ENCODE measurements around the gene CD79B. TPM values are rescaled to one million over a fixed set of nuclear protein-coding genes. Genes with fewer than 3 reads are reported as not detected.
A peak's percentile ranks its signal among the peaks of the same experiment; 100 is the strongest.

CD79B gene
- not detected for polyA plus RNA-seq (2013, experiment 1 of 2; ENCODE audit: insufficient read length)
- not detected for polyA plus RNA-seq (2013, experiment 2 of 2; ENCODE audit: insufficient read length)

DNA sequence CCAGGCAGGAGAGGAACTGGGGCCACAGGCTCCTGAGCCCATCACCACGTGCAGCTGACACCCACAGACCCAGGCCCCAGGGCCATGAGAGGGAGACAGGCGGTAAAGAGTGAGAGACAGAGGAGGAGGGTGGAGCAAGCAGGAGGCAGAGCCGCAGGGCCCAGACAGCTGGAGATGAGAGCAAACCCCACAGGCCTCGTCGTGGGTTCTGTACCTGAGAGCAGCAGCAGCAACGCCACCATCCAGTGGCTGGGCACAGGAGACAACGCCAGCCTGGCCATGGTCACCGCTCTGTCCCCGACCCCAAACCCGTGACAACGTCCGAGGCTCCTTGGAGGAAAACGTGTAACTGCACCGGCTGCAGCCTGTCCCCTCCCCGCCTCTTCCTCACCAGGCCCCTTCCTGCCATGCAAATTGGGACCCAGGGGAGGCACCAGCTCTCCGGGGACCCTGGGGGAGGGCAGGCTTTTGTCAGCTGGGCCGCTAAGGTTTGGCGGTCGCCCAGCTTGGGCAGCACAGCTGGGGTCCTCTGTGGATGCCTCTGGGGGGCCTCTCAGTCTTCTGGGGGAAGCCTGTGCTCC lies at the start of gene CD79B:
Gene CD79B, minus strand, starts transcription at position 351 of the 581 bp plus-strand sequence. Its CDS starts 70 bp downstream, at position 281.
- no peak for DNase-seq

DNA sequence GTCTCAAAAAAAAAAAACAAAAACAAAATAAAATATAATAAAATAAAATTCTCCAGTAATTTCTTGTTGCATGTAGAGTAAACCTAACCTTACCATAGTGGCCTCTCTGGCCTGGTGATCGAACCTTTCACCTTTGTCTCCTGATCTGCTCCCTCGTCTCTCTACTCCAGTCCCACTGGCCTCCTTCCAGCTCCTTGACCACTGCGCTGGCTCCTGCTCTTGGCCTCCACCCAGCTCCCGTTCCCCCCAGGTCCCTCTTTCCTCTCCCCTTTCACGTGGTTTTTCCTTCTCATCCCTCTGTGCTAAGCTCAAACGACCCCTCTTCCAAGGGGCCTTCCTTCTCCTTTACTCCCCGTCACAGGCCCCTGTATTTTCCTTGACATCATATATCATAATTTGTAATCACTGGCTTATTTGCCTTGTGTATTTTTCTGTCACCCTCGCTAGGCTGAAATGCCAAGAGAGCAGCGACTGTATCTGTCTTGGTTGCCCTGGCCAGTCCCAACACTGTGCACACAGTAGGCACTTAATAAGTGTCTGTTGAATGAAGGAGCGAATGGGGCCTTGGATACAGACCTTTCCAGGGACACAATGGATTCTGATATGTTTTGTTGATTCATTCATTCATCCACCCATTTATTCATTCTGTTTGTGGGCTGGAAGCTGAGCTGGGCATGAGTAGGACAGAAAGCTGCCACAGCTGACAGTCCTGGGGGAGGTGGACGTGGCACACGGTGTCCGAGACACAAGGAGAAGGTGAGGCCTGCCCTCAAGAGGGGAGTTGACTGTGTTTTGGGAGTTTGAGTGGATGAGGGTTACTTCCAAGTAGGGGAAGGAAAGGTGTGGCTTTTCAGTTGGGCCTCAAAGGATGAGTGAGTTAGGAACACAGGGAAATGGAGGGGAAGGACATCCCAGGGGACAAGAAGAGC lies 46.4 kb upstream of the CD79B start:
- DNase-seq: no peak

DNA sequence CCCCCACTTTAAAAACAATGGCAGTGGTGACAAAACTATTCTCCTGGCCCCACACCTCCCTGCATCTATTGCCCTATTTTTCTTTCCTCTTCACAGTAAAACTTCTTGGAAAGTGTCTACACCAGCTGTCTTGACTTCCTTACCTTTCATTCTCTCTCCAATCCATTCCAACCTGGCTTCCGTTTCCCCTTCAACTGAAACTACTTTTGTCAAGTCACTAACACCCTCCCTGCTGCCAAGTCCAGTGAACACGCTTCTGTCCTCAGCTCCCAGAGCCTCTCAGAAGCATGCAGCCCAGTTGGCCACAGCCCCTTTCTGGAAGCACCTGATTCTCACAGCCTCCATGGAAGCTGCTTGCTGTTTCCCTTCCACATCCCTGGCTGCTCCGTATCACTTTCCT lies 44.6 kb upstream of the CD79B start:
- DNase-seq: no peak

DNA sequence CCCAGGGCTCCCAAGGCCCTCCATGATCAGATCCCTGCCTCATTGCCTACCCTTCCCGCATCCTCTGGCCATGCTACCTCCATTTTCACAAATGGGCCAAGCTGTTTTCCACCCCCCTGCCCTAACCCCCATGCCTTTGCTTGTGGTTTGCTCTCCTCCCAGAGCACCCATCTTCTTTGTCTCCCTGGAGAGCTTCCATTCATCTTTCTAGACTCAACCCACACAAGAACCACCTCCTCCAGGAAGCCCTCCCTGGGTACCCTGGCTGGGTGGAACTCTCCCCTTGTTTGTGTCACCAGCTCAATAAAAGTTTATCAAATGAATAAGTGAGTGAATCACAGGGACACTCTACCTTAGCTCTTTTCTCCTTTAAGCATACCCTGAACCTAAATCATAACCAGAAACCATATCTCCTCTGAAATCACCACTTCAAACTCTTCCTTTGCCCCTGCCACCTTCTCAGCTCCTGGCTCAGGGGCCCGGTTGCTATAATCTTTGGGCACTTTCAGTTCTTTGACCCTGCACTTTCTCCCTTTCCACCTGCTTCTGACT lies 43.5 kb upstream of the CD79B start:
- no peak for DNase-seq

DNA sequence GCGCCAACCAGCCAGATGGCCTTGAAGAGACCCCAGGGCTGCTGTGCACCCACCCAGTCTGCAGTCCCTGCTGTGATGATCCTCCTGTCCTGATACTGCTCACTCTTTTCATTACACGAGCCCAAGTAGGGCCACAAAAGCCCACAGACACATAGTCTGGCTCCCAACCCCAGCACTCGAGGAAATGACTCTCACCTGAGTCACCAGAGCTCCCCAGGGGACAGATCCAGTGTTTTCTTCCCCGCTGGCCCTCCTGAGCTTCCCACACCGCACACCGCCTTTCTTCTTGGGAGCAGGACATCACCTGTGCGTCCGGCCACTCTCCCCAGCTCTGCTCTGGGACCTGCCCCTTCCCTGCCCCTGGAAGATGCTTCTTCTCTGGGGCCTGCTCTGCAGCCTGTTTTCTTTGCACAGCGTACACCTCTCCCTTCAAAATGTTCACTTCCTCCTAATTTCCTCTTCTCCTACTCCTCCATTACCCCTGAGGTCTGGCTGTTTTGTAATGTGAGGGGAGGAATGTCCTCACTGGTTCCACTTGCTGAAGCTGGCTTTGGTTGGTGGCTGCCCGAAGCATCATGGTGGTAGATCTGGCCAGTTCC lies 42.6 kb upstream of the CD79B start:
- peak; percentile 75 for DNase-seq

DNA sequence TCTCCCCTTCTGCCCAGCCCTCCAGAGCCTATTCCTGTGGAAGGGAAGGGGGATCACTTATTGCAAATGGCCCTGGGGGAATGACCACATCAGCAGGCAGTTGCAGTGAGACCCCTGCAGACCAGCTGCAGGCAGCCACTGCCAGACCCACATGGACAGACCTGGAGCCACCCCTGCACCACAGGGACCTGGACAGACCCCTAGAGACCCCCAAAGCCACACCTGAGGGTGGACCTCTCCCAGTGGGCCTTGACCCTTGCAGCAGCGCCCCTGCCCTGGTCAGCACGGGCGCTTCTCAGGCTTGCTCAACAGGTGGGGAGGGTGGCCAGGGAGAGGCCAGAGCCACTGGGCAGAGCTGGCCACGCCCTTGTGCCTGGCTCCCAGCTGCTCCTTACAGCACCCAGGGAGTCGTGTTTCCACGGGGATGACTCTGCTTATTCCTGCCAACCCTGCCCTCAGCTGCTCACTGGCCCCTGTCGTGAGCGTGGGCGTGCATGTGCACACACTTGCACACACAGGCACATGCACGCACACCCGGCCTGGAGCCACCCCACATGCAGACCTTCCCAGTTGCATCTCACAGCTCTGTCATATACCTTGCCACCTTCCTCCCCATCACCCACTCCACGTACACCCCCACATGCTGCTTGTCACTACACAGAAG lies 41.9 kb upstream of the CD79B start:
- DNase-seq: no peak

DNA sequence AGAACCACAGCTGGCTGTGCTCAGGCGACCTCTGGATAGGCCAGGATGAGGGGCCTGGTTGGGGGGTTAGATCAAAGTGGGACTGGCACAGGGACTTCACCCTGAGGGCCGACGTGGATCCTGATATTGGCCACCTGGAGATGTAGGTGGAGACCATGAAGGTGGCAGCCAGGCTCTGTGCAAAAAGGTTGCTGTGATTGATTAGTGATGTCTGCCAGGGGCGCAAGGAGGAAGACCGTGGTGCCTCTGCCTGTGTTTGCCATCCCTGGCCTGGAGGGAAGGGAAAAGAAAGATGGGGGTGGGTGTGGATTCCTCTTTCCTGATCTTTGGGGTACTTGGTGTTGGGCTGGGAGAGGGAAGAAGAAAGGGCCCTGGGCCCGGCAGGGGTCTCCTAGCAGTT lies 41.1 kb upstream of the CD79B start:
- DNase-seq: no peak

DNA sequence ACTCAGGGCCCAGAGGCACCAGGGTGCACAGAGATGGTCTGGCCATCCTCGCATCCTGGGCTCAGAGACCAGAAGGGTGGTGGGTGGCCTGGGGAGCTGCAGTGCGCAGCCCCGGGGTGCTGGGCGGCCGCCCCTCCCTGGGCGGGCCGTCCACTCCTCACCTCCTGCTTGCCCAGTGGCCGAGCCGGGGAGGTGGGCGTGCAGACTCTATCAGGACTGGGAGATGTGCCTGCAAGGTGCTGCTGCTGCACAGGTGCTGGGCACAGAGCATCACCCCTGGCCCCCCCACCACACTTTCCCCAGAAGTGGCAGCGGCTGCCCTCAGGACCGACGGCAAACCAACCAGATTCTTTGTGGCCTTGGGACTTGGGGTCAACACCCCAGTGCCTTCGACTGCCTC lies 40.7 kb upstream of the CD79B start, which contains the start of gene SCN4A:
Gene SCN4A, minus strand, starts transcription at position 123 of the 400 bp plus-strand sequence. Its CDS starts 77 bp downstream, at position 46.
- no peak for DNase-seq

DNA sequence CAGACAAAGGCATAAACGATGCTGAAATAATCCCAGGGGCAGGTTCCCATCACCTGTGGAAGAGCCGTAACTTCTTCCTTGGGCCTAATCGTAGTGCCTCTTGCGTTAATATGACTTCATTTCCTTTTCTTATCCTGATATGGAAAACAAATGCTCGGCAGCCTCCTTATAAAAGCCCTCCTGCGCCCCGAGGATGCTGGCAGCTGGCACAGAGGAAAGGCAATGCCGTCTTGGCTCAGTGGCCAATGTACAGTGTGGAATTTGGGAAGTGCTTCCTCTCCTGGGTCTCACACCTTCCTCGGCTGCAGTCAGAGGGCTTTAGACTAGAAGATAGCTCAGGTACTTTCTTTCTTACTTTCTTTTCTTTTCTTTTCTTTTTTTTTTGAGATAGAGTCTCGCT lies 37.1 kb upstream of the CD79B start:
- DNase-seq: no peak

DNA sequence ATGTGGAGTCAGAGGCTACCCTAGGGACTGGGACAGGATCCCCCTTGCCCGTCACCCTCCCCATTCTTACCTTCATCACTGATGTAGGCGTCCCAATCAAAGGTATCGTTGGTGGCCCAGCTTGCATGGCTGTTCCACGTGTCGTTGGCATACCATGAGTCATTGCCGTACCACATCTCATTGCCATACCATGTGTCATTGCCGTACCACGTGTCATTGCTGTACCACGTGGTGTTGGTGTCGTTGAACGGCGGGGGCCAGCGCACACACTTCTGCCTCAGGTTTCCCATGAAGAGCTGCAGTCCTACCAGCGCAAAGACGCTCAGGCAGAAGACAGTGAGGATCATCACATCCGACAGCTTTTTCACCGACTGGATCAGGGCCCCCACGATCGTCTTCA lies 35.8 kb upstream of the CD79B start:
- DNase-seq: peak; percentile 17

DNA sequence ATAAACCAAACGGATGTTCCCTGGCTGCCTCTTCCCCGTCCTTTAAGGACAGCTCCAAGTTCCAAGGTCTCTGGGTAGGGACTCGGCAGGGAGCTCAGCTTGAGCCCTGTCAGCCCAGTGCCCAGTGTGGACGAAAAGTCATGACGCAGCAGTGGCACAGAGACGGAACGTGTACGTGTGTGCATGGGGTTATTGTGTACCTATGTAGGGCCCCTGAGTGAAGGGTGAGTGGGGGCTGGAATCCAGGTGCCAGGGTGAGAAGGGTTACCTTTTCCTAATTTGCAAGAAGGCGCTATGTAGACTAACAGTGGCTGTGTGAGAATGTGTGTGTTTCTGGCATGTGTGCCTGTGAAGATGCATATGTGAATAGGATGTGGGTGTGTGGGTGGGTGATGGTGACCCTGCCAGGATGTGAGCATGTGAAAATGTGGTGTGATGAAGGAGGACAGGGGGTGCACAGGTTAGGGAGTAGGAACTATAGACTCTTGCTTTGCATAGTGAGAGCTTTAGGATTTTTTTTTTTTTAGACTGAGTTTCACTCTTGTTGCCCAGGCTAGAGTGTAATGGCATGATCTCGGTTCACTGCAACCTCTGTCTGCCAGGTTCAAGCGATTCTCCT lies 34.6 kb upstream of the CD79B start:
- DNase-seq: no peak

DNA sequence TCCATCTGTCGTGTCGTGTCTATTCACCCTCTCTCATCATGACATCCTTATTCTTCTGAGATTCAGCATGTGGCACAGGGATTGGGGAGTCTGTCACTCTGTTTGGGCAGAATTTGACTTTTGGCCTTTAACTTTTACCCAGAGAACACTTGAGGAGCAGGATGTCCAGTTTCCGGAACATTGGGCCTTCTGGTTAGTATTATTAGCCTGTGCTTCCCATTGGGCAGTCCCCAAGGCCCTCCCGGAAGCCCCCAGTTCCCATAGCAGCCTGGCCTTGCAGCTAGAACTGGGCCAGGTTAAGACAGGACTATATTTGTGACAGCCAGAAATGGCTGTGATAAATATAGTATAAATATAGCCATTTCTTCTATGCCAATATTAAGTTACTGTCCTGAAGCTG lies 31.0 kb upstream of the CD79B start:
- no peak for DNase-seq

DNA sequence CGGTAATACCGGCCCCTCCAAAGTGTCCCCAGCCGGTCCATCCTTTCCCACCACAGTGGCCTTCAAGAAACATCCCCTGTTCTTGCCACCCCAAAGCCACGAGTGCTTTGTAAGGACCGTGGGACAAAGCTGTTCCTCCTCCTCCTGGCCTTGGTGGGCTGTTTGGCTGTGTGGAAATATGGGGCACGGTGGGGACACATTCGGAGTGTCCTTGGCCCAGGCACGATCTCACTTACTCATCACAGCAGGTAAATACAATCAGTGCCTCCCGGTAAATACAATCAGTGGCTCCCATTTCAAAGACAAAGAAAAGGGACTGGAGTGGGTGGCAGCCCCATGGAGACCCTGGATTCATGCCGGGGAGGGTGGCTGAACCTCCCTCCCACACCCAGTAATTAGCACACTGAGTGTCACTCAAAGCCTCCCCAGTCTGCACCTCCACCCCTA lies 30.2 kb upstream of the CD79B start:
- DNase-seq: no peak

DNA sequence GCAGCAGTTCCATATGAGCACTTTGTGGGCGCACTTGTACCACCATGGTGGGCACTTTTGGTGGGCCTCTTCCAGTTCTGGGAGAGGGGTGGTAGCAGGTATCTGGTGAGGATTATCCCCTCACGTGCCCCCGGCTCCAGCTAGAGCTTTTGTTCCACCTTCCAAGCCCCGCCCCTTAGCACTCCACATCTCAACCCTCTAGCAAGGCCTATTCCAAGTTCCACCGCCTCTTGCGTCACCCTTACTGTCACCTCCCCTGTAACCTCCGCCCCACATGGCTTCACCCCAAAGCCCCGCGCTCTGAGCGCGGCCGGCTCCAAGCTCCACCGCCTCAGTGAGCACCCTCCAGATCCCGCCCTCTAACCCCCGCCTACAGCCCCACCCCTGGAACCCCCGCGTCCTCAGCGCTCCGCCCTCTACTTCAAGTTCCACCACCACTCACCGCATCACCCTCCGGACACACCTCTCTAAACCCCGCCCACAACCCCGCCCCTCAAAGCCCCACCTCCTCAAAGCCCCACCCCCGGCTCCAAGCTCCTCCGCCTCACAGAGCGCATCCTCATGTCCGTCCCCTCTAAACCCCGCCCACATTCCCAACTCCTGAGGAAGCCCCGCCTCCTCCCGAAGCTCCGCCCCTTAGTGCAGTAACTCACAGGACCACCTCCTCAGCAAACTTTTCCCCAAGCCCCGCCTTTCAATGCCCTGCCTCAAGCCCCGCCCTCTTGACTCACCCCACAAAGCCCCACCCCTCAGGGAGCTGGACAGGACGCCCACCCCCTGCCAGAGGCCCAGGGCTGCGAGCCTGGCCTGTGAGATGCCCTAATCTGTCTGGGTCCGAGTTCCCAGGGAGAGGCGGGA lies 29.5 kb upstream of the CD79B start:
- peak; percentile 65 for DNase-seq

DNA sequence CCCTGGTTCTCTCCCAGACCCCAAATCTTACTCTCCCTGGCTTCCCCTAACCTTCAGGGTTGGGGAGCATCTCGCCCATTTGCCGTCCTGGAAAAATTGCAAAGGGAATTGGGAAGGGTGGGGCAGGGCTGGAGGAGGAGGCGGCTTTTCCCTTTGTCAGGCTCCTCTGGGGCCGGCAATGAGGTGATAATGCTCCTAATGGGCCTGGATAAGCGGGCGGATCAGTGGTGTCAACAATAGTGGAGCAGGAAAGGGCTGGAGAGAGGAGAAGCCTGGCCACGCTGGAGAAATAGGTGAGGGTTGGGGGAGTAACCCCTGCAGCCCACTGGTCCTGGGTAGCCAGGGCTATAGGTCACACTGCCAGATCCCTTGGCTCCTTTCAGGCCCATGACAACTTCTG lies 28.3 kb upstream of the CD79B start:
- DNase-seq: no peak

DNA sequence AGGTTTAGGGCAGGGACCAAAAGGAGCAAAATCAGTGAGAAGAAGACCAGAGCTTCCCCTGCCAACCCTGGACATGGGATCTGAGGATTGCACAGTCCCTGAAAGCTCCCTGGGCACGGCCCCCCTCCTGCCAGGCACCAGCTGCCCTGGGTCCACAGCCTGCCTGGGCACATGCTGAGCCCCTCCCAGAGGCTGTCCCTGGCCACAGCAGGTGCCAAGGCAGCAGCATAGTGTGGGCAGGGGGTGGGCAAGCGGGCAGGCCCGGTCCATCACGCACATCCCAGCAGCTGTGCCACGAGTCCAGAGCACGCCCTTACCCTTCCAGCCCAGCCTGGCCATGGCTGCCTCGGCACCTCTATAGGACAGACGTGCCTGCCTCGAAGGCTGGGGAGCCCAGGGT lies 27.9 kb upstream of the CD79B start:
- DNase-seq: no peak

DNA sequence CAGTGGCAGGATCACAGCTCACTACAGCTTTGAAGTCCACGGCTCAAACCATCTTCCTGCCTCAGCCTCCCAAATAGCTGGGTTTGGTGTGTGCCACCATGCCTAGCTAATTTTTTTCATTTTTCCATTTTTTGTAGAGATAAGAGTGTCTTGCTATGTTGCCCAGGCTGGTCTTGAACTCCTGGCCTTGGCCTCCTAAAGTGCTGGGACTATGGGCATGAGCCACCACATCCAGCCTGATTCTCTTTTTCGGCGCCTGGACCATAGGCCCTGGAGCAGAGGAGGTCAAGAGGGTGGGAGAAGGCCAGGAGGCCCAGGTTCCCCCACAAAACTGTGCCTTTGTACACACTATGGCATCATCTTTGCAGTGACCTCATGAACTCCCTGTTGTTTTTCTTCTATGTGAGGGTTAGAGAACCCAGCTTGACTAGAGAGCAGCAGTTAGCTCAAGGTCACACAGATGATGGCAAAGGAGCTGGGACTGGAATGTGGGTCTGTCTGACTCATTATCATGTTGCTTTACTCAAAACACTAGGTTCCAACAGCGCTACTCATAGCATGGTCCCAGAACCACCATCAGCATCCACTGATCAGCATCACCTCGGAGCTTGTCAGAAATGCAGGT lies 24.3 kb upstream of the CD79B start:
- DNase-seq: peak; percentile 52

DNA sequence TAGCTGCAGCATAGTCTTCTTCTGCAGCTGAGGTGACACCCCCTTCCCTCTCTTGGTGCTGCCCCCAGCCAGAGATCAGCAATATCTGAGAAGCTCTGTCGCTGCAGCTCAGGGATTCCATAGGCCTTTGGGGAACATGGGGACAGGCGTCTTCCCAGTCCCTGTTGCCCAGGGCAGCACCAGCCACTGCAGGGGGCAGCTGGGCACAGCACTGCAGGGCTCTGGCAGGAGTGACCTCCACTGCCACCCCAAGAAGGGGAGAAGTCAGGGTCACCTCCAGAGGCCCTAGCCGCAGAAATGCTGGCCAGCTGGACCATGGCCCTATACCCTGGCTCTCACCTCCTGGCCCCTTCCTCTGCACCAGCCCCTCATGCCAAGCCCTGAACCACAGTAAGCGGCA lies 23.7 kb upstream of the CD79B start:
- DNase-seq: no peak

DNA sequence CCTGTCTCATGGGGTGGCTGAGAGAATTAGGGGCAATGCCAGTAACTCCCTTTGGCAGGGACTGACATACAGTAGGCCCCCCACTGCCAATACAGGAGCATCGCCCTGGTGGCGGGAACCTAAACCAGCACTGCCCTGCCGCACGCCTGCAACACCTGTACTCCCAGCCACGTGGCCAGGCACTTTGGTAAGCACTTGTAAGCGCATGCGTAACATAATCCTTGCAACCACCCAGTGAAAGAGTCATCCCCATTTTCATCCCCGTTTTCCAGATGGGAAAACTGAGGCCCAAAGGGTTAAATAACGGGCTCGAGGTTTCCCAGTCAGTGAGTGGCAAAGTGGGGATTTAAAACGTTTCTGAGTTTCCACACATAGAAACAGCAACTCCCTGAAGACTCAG lies 23.1 kb upstream of the CD79B start:
- no peak for DNase-seq

DNA sequence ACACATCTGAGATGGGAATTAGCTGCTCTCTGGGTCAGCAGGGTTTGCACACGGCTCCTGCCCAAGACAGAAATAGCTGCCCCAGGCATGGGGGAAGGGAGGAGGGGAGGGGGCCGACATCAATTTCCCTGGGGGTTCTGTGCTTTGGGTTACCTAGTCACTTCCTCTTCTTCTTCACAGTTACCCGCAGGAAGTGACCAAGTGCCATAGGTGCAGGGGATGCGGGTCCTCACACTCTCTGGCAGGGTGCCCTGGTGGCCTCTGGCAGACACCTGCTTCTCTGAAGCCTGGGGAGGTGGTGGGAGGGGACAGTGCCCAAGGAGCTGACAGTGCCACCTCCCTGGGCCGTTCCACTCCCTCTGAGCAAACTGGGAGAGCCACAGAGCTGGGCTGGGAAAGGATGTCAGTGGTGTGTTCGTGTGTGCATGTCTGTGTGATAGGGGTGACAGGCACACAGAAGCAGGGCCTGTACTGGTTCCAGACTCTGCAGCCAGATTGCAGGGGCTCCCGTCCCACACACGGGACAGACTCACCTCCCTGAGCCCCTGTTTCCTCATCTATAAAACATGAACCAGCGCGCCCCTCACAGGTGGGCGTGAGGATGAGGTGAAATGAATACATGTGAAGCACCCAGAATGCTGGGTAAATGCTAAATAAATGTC lies 22.4 kb upstream of the CD79B start:
- DNase-seq: no peak
